GM23338 (cell line): ENCODE measurements around the gene PARVA. TPM values are rescaled to one million over a fixed set of nuclear protein-coding genes. Genes with fewer than 3 reads are reported as not detected.

ENCODE experiments used
- ATAC-seq: fragments of 200-7000 bp; cut with Tn5 transposase; 3 replicates; pipeline ENCODE4 v1.9.1; 2020
- DNase-seq: peaks from one replicate; pipeline ENCODE4 v3.0.0-alpha.2; 2015; ENCODE audit warnings: low spot score
- H2AFZ ChIP-seq: fragments of 200-600 bp; sonication (generic); 2 replicates; pipeline ENCODE4 v1.8.0; 2016; ENCODE audit warnings: antibody characterized with exemption, mild to moderate bottlenecking, moderate library complexity
- H3F3A ChIP-seq: fragments of 200-600 bp; sonication (generic); replicated peaks from 2 replicates; pipeline ENCODE4 v1.8.0; 2017; ENCODE audit warnings: antibody characterized with exemption, mixed run types, low read depth
- H3K27ac ChIP-seq: fragments of 200-600 bp; sonication (generic); 2 replicates; pipeline ENCODE4 v1.6.1; 2016; ENCODE audit warnings: low read depth
- H3K27me3 ChIP-seq: fragments of 200-600 bp; sonication (generic); 2 replicates; pipeline ENCODE4 v1.8.0; 2016; ENCODE audit warnings: mild to moderate bottlenecking, mixed run types, moderate library complexity; ENCODE audit not compliant: insufficient read depth
- H3K36me3 ChIP-seq: fragments of 200-600 bp; sonication (generic); 2 replicates; pipeline ENCODE4 v1.8.0; 2016; ENCODE audit warnings: mild to moderate bottlenecking; ENCODE audit not compliant: insufficient read depth
- H3K4me1 ChIP-seq: fragments of 200-600 bp; sonication (generic); 2 replicates; pipeline ENCODE4 v1.8.0; 2016; ENCODE audit warnings: mild to moderate bottlenecking, moderate library complexity; ENCODE audit not compliant: insufficient read depth
- H3K4me2 ChIP-seq: fragments of 200-600 bp; sonication (generic); 2 replicates; pipeline ENCODE4 v1.7.1; 2017; ENCODE audit warnings: mixed run types
- H3K4me3 ChIP-seq: fragments of 200-600 bp; sonication (generic); 2 replicates; pipeline ENCODE4 v1.6.1; 2016; ENCODE audit warnings: mixed run types
- H3K79me2 ChIP-seq: fragments of 200-600 bp; sonication (generic); replicated peaks from 2 replicates; pipeline ENCODE4 v1.8.0; 2017; ENCODE audit warnings: mild to moderate bottlenecking; ENCODE audit not compliant: insufficient read depth
- H3K9me2 ChIP-seq: fragments of 200-600 bp; sonication (generic); 2 replicates; pipeline ENCODE4 v1.8.0; 2017; ENCODE audit not compliant: insufficient read depth
- H4K20me1 ChIP-seq: fragments of 200-600 bp; sonication (generic); replicated peaks from 2 replicates; pipeline ENCODE4 v1.8.0; 2017; ENCODE audit warnings: mild to moderate bottlenecking; ENCODE audit not compliant: insufficient read depth
- H3K27ac Mint-ChIP-seq: 2 replicates; pipeline ENCODE4 v1.8.0; 2020; ENCODE audit warnings: inconsistent platforms, mild to moderate bottlenecking, moderate library complexity, mixed read lengths
- H3K27me3 Mint-ChIP-seq: 3 replicates; pipeline ENCODE4 v1.8.0; 2022; ENCODE audit warnings: low read depth, mild to moderate bottlenecking, moderate library complexity, mixed read lengths, inconsistent platforms; ENCODE audit not compliant: insufficient read depth, poor library complexity
- H3K36me3 Mint-ChIP-seq: 3 replicates; pipeline ENCODE4 v1.8.0; 2021; ENCODE audit warnings: low read depth, mild to moderate bottlenecking, inconsistent platforms, moderate library complexity, mixed read lengths
- H3K4me1 Mint-ChIP-seq: 3 replicates; pipeline ENCODE4 v1.8.0; 2020; ENCODE audit warnings: mild to moderate bottlenecking, inconsistent platforms, mixed read lengths
- H3K4me3 Mint-ChIP-seq: 3 replicates; pipeline ENCODE4 v1.8.0; 2021; ENCODE audit warnings: moderate library complexity, mild to moderate bottlenecking, inconsistent platforms, mixed read lengths
- H3K9me3 Mint-ChIP-seq: 3 replicates; pipeline ENCODE4 v1.8.0; 2020; ENCODE audit warnings: moderate library complexity, mild to moderate bottlenecking, inconsistent platforms, mixed read lengths
- CREB1 ChIP-seq: fragments of 250-450 bp; sonication (Bioruptor Pico); IDR thresholded peaks from 2 replicates; pipeline ENCODE4 v1.5.0; 2020; ENCODE audit warnings: low read depth, mild to moderate bottlenecking, moderate library complexity
- EZH2 ChIP-seq: fragments of 200-600 bp; sonication (generic); IDR thresholded peaks from one replicate; pipeline ENCODE4 v1.8.0; 2017; ENCODE audit warnings: antibody characterized with exemption, mild to moderate bottlenecking, low read depth; ENCODE audit not compliant: unreplicated experiment
- EZH2phosphoT487 ChIP-seq: fragments of 200-600 bp; sonication (generic); IDR thresholded peaks from one replicate; pipeline ENCODE4 v1.8.1; 2018; ENCODE audit warnings: antibody characterized with exemption; ENCODE audit not compliant: unreplicated experiment
- JUNB ChIP-seq: IDR thresholded peaks from one replicate; pipeline ENCODE4 v1.6.1; 2016; ENCODE audit warnings: antibody characterized with exemption; ENCODE audit not compliant: unreplicated experiment
- NANOG ChIP-seq: IDR thresholded peaks from 2 replicates; pipeline ENCODE4 v1.6.1; 2016; ENCODE audit warnings: antibody characterized with exemption, borderline replicate concordance
- POLR2AphosphoS5 ChIP-seq: IDR thresholded peaks from 2 replicates; pipeline ENCODE4 v1.6.1; 2016; ENCODE audit warnings: antibody characterized with exemption, low read depth
- STAT1 ChIP-seq: IDR thresholded peaks from one replicate; pipeline ENCODE4 v1.6.1; 2016; ENCODE audit warnings: antibody characterized with exemption; ENCODE audit not compliant: unreplicated experiment
- ZNF114 ChIP-seq: fragments of 250-450 bp; sonication (Bioruptor Pico); IDR thresholded peaks from 2 replicates; pipeline ENCODE4 v1.5.0; 2020; ENCODE audit warnings: mild to moderate bottlenecking, moderate library complexity
- ZNF331 ChIP-seq: fragments of 250-450 bp; sonication (Bioruptor Pico); IDR thresholded peaks from 2 replicates; pipeline ENCODE4 v1.5.0; 2020; ENCODE audit warnings: low read depth, mild to moderate bottlenecking, moderate library complexity
- polyA plus RNA-seq: library from polyadenylated mRNA; unstranded; fragments of >200 nt; fragmentation: Nextera tagmentation; extraction: Ambion mirVana; gene quantifications from 2 replicates; pipeline ENCODE4 v1.2.1, GENCODE V29; 2016
- total RNA-seq: library from RNA; depleted of rRNA; stranded (reverse); fragments of >200 nt; shearing (Covaris generic); gene quantifications from 2 replicates; pipeline ENCODE4 v1.2.3, GENCODE V29; 2014
- TF ChIP-seq, protein P1 (sequence below), 2 experiments: fragments of 200-600 bp in 1 of 2; sonication (generic) in 1 of 2; conservative IDR thresholded peaks; 2 replicates each; pipeline versions ENCODE4 v1.5.1 to v1.6.1; 2016 to 2017; ENCODE audit warnings: antibody characterized with exemption in 2 of 2, low read depth in 2 of 2, mild to moderate bottlenecking in 2 of 2, moderate library complexity in 1 of 2
- TF ChIP-seq, protein P2 (sequence below): IDR thresholded peaks from 2 replicates; pipeline ENCODE4 v1.6.1; 2016; ENCODE audit warnings: antibody characterized with exemption
- TF ChIP-seq, protein P3 (sequence below): IDR thresholded peaks from one replicate; pipeline ENCODE4 v1.6.1; 2018; ENCODE audit warnings: antibody characterized with exemption; ENCODE audit not compliant: unreplicated experiment

The PARVA gene
- total and polyA plus RNA-seq, 2 experiments from 2014 or later = 5.8 to 6.9 TPM

DNA sequence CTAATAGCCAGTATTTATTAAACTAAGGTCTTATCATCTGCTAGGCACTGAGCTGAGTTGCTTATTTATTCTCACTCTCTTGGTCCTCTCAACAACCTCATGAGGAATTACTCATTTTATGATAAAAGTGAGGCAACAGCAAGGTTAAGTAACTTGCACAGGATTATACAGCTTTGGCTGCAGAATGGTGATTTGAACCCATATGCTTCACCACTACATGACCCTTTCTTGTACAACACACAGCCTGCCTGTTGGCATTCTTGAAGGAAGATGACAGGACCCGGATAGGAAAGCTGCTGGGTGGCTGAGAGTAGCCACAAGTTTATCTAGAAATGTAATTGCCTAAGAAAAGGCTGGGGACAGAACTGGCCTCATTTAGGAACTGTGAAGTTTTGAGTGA is 5.3 kb upstream of the PARVA start:
- H3K9me3 Mint-ChIP-seq = peaks cover 26% of the 10 kb centered on the region

DNA sequence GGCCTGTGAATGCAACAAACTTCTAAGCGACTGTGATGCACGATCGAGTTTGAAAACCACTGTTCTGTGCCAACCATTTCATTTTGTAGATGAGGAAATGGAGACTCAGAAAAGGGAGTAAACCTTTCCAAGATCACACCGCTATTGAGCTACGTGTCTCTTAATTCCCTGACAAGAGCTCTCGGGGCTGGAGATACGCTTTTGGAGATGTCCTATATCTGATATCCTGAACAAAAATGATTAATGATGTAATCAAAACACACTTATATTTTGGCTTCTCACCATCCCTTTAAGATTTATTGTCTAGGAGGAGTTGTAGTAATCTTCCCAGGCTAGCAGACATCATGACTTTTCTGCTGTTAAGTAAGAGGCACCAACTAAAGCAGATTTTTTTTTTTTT is 1.7 kb upstream of the PARVA start:
- Histone ChIP-seq H3K79me2 (peaks cover 4% of the 10 kb centered on the region; the same call in 1 of the 2 replicates), H3K4me2 (no peak overlapping the region), H3F3A (peaks cover 6% of the 10 kb centered on the region; the same call in 1 of the 2 replicates), H3K36me3 (no peaks in the 10 kb centered on the region), H3K9me2 (0 out of 2 replicates have a peak, but pooled peaks cover 4% of the 10 kb centered on the region), H2AFZ (no peak overlapping the region), H3K27me3 (peaks cover 21% of the 10 kb centered on the region), H3K4me1 (peaks cover 10% of the 10 kb centered on the region), H3K27ac (no peak overlapping the region), H4K20me1 (no peaks in the 10 kb centered on the region), H3K4me3 (no peak overlapping the region)
- Mint-ChIP-seq H3K4me3 (no peak overlapping the region), H3K9me3 (peaks cover 18% of the 10 kb centered on the region; the same call in 2 of the 3 replicates), H3K27me3 (peaks cover 18% of the 10 kb centered on the region), H3K27ac (no peak overlapping the region), H3K4me1 (peaks cover 22% of the 10 kb centered on the region), H3K36me3 (peaks cover 6% of the 10 kb centered on the region; the same call in 2 of the 3 replicates)
- ATAC-seq (no peak), DNase-seq (no peak)
- TF ChIP-seq NANOG (no peak), JUNB (no peak), STAT1 (no peak), ZNF114 (CRISPR knock-in tag) (no peak), EZH2phosphoT487 (no peak), EZH2 (no peak), CREB1 (CRISPR knock-in tag) (no peak), ZNF331 (no peak), POLR2AphosphoS5 (no peak)
- TF ChIP-seq, protein P1, sequence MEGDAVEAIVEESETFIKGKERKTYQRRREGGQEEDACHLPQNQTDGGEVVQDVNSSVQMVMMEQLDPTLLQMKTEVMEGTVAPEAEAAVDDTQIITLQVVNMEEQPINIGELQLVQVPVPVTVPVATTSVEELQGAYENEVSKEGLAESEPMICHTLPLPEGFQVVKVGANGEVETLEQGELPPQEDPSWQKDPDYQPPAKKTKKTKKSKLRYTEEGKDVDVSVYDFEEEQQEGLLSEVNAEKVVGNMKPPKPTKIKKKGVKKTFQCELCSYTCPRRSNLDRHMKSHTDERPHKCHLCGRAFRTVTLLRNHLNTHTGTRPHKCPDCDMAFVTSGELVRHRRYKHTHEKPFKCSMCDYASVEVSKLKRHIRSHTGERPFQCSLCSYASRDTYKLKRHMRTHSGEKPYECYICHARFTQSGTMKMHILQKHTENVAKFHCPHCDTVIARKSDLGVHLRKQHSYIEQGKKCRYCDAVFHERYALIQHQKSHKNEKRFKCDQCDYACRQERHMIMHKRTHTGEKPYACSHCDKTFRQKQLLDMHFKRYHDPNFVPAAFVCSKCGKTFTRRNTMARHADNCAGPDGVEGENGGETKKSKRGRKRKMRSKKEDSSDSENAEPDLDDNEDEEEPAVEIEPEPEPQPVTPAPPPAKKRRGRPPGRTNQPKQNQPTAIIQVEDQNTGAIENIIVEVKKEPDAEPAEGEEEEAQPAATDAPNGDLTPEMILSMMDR (conservative IDR thresholded peaks at IDR 0.05; ENCODE audit: low read depth in 2 of 2) = no peak
- TF ChIP-seq, protein P2, sequence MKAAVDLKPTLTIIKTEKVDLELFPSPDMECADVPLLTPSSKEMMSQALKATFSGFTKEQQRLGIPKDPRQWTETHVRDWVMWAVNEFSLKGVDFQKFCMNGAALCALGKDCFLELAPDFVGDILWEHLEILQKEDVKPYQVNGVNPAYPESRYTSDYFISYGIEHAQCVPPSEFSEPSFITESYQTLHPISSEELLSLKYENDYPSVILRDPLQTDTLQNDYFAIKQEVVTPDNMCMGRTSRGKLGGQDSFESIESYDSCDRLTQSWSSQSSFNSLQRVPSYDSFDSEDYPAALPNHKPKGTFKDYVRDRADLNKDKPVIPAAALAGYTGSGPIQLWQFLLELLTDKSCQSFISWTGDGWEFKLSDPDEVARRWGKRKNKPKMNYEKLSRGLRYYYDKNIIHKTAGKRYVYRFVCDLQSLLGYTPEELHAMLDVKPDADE = no peak

More for the DNA sequence above, 5.3 kb upstream of the PARVA start:
- no peak overlapping the region for H3K4me3 ChIP-seq
- no peak overlapping the region for H3K4me2 ChIP-seq
- no peak overlapping the region for H2AFZ ChIP-seq
- H3K36me3 ChIP-seq = no peaks in the 10 kb centered on the region
- H3F3A ChIP-seq = peaks cover 6% of the 10 kb centered on the region; the same call in 1 of the 2 replicates
- no peaks in the 10 kb centered on the region for H3K79me2 ChIP-seq
- ATAC-seq = no peak
- Mint-ChIP-seq H3K27me3 (peaks cover 17% of the 10 kb centered on the region), H3K27ac (no peak overlapping the region), H3K4me3 (no peak overlapping the region), H3K4me1 (peaks cover 13% of the 10 kb centered on the region), H3K36me3 (peaks cover 10% of the 10 kb centered on the region; the same call in 2 of the 3 replicates)
- H4K20me1 ChIP-seq = no peaks in the 10 kb centered on the region
- no peak overlapping the region for H3K27ac ChIP-seq
- no peak for TF ChIP-seq NANOG
- TF ChIP-seq, protein P3, sequence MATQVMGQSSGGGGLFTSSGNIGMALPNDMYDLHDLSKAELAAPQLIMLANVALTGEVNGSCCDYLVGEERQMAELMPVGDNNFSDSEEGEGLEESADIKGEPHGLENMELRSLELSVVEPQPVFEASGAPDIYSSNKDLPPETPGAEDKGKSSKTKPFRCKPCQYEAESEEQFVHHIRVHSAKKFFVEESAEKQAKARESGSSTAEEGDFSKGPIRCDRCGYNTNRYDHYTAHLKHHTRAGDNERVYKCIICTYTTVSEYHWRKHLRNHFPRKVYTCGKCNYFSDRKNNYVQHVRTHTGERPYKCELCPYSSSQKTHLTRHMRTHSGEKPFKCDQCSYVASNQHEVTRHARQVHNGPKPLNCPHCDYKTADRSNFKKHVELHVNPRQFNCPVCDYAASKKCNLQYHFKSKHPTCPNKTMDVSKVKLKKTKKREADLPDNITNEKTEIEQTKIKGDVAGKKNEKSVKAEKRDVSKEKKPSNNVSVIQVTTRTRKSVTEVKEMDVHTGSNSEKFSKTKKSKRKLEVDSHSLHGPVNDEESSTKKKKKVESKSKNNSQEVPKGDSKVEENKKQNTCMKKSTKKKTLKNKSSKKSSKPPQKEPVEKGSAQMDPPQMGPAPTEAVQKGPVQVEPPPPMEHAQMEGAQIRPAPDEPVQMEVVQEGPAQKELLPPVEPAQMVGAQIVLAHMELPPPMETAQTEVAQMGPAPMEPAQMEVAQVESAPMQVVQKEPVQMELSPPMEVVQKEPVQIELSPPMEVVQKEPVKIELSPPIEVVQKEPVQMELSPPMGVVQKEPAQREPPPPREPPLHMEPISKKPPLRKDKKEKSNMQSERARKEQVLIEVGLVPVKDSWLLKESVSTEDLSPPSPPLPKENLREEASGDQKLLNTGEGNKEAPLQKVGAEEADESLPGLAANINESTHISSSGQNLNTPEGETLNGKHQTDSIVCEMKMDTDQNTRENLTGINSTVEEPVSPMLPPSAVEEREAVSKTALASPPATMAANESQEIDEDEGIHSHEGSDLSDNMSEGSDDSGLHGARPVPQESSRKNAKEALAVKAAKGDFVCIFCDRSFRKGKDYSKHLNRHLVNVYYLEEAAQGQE = no peak
- no peak for DNase-seq
- no peaks in the 10 kb centered on the region for H3K9me2 ChIP-seq
- peaks cover 21% of the 10 kb centered on the region for H3K27me3 ChIP-seq
- H3K4me1 ChIP-seq = peaks cover 10% of the 10 kb centered on the region
